DLD1 (cell line): ENCODE measurements around the gene CSAD.
"Not testable (repeated sequence)": the region's sequence is repeated elsewhere in the genome, so short reads cannot be mapped to it uniquely, and the experiment has no call there.

Experiments
- in situ Hi-C: cut with HindIII; loops from 2 replicates; pipeline ENCODE4 v1.10.0; 2017; ENCODE audit warnings: low sequenced_read_pairs

Gene CSAD

DNA sequence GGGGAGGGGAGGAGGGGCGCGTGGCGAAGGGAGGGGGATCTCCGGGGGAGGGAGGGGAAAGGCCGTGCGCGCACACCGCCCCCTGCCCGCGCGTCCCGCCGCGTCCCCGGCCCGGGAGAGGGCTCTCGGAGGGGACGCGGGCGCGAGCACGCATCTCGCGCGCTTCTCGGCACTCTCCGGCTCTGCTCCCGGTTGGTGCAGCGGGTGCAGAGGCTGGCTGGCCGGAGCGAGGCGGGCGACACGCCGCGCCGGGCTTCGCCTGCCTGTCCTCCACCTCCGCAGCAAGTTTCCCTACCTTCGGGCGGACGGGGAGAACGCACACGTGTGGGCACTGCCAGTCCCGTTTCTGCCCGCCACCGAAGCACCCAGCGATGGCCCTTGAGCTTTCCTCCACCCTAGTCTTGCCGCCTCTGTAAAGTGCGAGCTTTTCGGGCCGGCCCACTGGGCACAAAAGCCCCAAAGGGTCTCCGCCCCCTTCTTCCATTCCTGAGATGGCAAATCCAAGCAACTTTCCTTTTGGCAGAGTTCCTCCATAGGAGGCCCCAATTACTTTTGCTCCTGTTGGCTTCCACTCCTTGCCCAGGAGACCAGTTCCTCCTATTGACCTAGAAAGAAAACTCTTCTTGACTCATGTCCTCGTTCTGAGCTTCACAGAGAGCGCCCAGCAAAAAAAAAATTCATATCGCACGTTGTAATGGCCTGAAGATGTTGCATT is 363 bp upstream of the CSAD start:
- in situ Hi-C loops, result no loop called here

DNA sequence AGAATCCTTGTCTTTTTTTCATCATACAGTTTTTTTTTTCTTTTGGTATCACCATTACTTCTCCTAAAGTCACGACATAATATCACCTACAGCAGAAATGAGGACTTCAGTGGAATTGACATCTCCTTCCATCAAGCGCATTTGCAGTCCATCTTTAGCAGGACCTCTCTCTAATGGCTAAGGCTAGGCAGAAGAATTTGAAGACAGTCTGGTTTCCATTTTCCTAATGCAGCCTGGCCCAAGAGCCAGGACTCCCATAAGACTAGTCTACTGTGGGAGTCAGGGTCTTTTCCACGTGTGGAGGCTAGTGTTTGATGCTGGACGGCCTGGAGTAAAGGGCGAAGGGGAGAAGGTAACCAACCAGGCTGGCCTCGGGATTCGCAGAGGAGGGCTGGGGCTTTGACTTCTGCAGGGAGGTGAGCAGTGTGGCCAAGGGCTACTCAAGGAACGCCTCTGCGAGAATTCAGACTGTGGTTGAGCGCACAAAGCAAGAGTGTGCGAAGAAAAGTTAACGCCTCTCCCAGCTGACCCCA is 972 bp downstream of the CSAD start:
- in situ Hi-C loops, result no loop called here

DNA sequence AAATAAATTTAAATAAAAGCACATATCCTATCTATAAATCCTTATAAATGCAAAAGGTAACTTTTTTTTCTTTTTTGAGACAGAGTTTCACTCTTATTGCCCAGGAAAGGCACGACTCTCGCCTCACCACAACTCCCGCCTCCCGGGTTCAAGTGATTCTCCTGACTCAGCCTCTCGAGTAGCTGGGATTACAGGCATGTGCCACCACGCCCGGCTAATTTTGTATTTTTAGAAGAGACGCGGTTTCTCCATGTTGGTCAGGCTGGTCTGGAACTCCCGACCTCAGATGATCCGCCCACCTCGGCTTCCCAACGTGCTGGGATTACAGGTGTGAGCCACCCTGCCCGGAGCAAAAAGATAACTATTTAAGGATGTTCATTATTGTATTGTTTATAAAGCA is 1.9 kb downstream of the CSAD start:
- in situ Hi-C loops, result not testable (repeated sequence)

DNA sequence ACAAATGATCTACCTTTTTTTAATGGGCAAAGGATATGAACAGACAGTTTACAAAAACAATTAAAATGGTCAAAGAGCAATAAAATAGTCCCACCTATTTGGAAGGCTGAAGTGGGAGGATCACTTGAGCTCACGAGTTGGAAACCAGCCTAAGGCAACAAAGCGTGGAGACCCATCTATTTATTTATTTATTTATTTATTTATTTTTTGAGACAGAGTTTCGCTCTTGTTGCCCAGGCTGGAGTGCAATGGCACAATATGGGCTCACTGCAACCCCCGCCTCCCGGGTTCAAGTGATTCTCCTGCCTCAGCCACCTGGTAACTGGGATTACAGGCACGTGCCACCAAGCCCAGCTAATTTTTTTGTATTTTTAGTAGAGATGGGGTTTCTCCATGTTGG is 3.3 kb downstream of the CSAD start:
- in situ Hi-C loops, result not testable (repeated sequence)

DNA sequence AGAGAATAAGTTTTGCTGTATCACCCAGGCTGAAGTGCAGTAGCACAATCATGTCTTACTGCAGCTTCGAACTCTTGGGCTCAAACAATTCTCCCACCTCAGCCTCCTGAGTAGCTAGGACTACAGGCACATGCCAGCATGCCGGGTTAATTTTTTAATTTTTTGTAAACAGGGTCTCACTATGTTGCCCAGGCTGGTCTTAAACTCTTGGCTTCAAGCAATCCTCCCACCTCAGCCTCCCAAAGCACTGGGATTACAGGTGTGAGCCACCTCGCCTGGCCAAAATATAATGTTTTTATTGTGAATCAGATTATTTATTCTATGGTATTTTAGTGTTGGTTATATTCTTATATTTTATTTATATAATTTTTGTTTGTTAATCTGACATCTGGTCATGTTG is 4.0 kb downstream of the CSAD start:
- in situ Hi-C loops, result no loop called here

DNA sequence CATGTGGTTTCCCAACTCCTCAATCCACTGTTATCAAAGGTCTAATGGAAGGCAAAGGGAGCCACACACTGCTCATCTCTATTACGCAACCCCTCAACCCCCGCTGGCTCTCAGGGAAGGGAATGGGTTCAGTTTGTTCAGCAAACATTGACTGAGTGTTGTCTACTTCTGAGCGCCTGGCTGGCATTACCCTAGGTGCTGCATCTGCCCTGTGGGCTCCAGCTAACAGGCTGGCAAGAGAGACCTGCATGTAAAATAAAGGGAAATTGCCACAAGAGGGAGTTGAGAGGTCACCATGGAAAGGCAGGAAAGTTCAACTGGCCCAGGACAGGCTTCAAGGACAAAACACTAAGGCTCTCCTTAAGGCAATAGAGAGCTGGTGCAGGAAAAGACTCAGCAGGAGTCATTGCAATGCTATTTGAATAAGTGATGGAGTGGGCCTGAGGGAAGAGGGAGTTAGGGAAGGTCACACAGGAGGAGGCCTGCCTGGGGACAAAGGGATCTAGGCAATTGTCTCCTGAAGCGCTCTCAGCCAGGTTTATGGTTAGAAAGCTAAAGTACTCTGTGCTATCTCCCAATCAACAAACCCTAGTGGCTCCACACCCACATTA is 5.7 kb downstream of the CSAD start:
- in situ Hi-C loops, result no loop called here

DNA sequence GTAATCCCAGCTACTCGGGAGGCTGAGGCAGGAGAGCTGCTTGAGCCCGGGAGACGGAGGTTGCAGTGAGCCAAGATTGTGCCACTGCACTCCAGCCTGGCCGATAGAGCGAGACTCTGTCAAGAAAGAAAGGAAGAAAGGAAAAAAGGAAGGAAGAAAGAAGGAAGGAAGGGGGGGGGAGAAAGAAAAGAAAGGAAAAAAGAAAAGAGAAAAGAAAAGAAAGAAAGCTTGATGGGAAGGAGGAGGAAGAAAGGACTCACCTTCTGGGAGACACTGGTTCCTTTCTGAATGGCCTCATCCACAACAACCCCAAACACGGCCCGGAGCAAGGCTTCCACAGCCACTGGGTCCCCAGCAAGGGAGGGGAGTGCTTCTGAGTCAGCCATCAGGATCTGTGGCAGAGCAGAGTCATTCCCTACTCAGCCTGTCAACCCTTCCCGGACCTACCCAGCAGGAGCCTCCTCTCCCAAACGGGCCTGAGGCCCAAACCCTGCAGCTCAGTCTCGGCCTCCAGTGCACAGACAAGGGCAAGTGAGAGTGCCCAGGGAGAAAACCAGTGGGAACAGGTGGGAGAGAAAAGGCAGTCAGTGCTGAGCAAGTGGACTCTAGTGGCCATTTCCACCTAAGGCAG is 7.5 kb downstream of the CSAD start:
- in situ Hi-C loops, result no loop called here

DNA sequence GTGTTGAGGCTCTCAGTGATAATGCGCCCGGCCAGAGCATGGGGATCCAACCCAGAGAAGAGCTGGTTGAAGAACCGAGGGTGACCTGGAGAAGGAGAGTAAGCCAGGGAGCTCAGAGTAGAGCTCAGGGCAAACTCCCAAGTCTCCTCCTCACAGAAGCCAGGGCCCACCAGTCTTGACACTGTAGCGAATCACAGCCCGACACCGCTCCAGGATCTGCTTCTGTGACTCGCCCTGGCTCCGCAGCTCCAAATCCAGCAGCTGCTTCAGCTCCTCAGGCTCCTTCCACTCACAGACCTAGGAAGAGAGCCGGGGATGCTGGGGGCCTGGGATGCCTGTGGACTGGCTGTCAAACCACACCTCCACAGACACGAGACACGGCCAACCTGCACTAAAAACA is 8.4 kb downstream of the CSAD start:
- in situ Hi-C loops, result no loop called here

DNA sequence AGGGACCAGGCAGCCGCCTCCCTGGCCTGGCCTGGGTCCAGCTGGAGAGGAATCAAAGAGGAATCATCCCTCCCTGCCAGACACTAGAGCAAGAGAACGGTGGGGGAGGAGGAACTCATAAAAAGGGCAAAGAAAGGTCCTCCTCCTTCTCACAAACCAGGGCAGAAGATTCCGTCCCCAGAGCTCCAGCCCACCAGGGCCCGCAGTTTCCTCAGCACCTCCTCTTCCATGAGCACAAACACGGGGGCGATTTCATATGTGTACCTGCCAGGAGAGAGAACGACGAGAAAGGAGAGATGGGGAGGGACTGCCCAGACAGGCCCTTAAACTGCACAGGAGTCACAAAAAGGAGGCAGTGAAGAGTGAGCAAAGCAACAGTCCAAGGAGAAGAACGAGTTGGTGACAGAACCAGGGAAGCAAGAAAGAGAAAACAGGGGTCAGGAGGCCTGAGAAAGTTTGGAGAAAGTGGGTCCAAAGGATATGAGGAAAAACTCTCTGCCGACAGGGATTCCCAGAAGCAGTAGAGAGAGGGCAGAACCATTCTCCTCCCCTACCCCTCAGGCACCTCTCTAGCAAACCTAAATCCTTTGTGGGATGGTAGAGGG is 8.9 kb downstream of the CSAD start:
- in situ Hi-C loops, result no loop called here

DNA sequence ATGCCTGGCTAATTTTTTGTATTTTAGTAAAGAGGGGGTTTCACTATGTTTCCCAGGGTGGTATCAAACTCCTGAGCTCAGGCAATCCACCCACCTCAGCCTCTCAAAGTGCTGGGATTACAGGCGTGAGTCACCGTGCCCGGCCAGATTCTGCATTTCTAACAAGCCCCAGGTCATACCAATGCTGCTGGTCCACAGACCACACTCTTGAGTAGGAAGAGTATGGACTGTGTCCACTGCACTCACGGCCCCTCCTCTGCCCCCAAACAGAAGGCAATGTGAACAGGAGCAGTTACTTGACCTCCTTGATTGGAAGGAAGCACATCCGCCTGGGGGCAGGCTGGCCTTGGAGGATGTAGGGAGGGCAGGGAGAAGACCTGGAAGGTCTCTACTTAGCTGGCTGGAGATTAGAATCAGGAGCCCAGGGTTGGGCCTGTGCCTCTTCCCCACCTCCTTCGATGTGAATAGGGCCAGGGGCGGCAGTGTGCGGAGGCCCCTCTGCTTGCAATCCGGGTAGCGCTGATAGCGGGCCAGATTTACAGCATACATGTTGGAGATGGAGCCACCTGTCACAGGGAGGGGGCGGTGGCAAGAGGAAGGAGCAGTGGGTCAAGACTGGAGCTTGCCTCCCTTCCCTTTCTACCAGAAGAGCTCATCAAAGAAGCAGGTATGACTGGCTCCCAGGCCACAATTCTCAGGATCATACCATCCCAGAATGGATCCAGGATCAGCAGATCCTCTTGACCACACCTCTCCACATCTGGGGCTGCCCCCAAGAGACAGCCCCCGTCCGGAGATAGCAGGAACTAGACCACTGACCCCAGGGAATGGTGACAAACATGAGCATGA is 9.6 kb downstream of the CSAD start:
- in situ Hi-C loops, result no loop called here

DNA sequence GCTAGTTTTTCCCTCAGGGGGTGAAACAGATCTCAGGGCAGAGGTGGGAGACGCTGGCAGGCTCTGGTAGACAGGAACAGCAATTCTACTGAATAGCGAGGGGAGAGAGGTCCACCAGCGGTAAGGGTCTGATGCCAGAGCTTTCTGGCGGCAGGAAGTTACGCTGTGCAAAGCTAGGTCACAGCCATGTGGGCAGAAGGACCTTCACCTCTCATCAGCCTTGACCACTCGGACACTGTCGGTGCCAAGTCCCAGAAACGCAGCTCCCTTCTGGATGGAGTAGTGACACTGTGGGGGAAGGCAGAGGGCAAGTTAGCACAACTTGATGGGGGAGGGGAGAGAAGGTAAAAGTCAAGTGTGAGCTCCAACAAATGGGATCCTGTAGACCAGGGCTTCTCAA is 10.5 kb downstream of the CSAD start:
- in situ Hi-C loops, result no loop called here

DNA sequence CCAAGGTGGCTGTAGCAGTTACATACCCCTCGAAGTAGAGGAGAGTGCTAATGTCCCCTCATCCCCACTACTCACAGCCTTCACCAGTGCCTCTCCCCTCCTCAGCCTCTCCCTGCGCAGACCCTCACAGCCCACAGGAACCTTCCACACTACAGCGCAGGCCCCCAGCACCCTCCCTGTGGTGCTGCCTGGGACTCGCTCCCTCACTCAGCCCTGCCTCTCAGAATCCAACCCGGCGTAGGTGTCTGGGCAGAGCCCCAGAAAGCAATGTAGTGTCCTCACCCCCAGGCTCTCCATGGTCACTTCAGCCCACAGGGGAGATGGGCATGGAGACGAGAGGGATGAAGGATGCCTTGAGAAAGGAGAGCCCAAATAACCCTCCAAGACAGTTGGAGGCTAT is 11.1 kb downstream of the CSAD start:
- in situ Hi-C loops, result no loop called here

DNA sequence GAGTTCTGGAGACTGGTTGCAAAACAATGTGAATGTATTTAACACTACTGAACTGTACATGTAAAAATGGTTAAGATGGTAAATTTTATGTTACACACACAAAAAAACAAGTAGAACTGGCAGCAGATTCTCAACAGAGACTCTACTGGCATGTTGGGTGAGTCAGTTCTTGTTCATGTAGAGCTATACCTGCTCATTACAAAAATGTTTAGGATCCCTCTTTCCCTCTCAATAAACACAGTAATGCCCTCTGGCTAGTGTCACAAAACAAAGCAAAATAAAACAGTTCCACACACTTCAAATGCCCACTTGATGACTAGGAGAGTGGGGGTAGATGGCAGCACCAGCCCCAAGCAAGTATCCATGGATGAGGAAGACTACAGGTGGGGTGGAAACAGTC is 13.9 kb downstream of the CSAD start:
- in situ Hi-C loops, result no loop called here

DNA sequence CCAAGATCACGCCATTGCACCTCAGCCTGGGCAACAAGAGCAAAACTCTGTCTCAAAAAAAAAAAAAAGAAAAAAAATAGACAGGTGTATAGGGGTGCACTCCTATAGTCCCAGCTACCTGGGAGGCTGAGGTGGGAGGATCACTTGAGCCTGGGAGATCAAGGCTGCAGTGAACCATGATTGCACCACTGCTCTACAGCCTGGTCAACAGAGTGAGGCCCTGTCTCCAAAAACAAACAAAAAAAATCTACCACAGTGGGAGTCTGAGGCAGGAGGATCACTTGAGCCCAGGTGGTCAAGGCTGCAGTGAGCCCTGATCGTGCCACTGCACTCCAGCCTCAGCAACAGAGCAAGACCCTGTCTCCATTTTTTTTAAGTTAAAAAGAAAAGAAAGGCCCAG is 17.7 kb downstream of the CSAD start:
- in situ Hi-C loops, result not testable (repeated sequence)

DNA sequence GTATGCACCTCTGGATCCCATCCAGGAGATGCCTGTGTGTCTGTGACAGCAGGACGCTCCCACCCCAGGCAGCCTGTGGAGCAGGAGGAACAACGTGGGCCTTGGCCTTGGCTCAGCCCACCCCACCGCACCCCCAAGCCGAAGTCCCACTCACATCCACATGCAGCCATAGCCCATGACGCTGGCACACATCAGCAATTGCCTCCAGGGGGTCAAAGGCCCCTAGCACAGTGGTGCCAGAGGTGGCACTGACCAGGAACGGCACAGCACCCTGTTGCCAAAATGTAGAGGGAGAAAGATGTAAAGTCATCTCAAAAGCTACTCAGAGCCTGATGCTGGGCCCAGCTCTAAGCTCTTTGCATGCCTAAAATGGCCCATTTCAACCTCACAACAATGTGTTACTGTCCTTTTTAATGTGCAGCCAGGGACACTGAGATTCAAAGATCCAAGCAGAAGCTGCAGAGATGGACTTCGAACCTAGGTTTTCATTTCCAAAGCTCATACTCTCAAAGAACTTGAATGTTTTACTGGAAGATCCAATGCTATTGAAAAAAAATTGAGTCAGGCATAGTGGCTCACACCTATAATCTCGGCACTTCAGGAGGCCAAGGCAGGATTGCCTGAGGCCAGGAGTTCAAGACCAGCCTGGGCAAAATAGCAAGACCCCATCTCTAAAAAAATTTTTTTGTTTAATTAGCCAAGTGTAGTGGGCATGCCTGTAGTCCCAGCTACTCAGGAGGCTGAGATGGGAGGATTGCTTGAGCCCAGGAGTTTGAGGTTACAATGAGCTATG is 19.4 kb downstream of the CSAD start:
- in situ Hi-C loops, result no loop called here

DNA sequence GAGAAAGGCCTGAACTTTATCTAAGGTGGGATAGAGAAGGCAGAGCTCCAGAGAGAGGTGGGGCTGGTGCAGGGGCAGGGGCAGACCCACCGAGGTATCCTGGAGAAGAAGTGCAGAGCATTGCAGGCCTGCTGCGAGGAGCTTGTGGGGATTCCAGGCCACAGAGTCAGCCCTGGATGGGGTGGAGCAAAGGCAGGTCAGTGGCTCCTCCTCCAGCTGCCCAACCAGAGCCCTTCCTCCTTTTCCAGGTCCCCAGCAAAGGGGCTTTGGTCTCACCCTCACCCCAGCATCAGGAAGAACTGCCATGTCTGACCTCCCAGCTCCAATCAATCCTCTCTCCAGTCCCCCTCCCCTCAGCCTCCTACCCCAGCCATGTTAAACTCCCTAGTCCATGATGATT is 20.1 kb downstream of the CSAD start:
- in situ Hi-C loops, result no loop called here

DNA sequence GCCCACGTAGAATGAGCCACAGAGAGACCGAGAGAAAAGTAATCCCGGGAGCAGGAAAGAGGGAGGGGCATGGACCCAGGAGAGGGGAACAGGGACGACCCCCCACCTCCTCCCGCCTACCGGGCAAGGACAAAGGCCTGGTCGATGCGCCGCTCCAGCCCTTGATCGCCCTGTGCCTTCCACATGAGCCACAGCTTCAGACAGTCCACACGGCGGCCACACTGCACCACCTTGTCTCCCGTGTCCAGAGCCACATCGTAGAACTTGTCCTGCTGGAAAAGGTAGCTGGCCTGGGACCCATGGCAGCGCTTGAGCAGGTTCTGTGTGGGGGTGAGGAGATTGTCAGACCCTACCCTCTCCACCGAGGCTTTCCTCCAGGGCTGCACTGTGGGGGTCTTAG is 20.7 kb downstream of the CSAD start:
- in situ Hi-C loops, result no loop called here

DNA sequence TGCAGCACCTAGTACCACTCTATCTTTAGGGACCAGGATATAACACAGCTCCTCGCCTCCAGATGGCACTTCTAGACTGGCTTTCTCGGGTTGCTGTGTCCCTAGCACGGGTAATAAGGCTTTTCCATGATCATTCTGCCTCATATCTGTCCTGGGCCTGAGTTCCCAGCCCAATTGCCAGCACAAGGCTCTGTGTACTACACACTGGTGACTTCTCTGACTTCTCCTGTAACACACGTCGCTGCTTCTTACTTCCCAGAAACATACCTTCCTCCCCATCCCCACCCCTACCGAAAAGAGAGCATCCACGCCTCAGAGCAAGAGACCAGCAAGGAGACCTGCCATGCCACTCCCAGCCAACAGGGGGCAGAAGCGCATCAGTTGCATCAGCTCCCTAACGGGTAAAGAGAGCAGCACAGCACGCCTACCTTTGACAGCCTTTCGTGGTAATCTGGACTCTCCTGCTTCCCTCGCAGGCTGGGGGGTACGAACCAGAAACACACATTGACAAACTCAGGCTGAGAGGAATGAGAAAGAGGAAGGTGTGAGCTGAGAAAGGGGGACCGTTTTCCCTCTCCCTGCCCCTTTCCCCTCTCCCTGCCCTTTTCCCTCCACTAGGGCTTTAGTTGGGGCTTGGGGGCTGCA is 21.4 kb downstream of the CSAD start:
- in situ Hi-C loops, result no loop called here

DNA sequence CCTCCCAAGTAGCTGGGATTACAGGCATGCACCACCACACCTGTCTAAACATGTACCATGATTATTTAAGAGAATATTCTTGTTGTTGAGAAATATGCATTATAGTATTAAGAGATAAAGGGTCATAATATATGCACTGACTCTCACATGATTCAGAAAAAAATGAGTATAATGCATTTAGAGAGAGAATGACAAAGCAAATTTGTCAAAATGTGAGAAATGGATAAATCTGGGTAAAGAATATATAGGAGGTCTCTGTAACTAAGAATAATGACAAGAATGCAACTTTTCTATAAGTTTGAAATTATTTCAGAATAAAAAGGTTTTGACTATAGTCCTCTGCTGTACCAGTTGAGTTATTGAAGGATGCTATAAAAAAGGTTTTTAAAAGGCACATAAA is 28.3 kb downstream of the CSAD start:
- in situ Hi-C loops, result no loop called here

DNA sequence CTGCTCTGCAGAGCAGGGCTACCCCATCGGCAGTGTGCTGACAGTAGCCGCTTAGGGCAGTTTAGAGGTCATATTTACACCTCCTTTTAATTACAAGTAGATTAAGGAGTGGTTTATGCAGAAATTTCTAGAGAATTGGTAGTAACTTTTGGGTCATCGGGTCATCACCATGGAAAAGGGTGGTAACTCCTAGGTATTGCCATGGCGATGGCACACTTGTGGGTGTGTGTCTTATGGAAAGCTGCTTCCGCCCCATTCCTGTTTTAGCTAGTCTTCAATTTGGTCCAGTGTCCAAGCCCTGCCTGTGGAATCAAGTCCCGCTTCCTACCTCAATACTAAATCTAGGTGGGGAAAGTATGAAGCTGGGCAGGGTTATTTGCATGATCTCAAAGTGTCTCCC is 29.7 kb downstream of the CSAD start:
- in situ Hi-C loops, result no loop called here
